ENCODE data around the gene B4GALT1. TPM values are rescaled to one million over a fixed set of nuclear protein-coding genes. Genes with fewer than 3 reads are reported as not detected.

Gene B4GALT1
- total RNA-seq, 1 experiment from 2014 or later, result 15.7 TPM

DNA sequence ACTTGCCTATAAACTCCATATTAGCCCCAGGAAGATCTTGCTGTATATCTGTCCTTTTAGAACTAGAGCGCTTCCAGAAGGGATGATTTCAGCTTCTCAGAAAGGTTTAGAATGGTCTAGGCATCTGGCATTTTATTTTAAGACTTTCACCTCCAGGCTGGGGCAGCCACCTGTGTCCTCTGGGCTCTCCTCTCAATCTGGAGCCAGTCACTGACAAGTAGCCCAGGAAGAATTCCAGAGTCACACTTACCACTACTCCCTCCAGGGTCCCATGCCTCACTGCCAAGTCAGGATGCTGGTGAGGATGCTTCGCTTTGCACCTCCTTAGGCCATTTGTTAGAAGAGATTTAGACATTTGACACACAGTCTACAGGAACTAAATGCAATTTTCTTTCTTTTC, 20.8 kb downstream of the B4GALT1 start:
- no peaks in the 10 kb centered on the region for H3K36me3 ChIP-seq
- peaks cover 11% of the 10 kb centered on the region for H3K4me1 ChIP-seq
- H3K27me3 ChIP-seq, result no peaks in the 10 kb centered on the region
- no peak overlapping the region for H3K4me3 ChIP-seq
- no peak overlapping the region for H3K27ac ChIP-seq
- no peak for DNase-seq
- H3K9me3 ChIP-seq (replicated peaks), result no peaks in the 10 kb centered on the region

GRCh38 chr9:33144551-33144950, 22.6 kb downstream of the B4GALT1 start:
- no peak for DNase-seq
- H3K36me3 ChIP-seq, result no peaks in the 10 kb centered on the region
- no peak overlapping the region for H3K4me3 ChIP-seq
- H3K27me3 ChIP-seq, result no peaks in the 10 kb centered on the region
- H3K27ac ChIP-seq, result no peak overlapping the region
- no peaks in the 10 kb centered on the region for H3K9me3 ChIP-seq (replicated peaks)
- peaks cover 7% of the 10 kb centered on the region; the same call in 1 of the 2 replicates for H3K4me1 ChIP-seq

DNA sequence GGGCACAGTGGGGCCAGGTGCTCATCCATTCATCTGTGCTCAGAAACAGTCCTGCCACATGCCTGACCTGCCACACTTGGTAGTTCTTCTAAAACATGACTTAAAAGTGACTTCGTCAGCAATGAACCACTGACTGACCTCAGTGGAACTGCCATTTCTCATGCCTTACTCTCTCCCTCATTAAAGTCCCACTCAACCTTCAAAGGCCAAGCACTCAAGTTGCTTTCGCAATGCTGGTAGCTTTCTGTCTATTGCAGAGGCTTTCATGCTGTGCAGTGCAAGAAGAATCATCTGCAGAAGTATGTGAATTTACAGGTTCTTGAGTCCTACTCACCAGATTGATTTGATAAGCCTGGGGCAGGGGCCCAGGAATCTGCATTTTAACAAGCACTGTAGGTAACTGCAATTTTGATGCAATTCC, 23.9 kb downstream of the B4GALT1 start:
- H3K9me3 ChIP-seq (replicated peaks), result no peaks in the 10 kb centered on the region
- no peak for DNase-seq
- H3K4me1 ChIP-seq, result peaks cover 7% of the 10 kb centered on the region; the same call in 1 of the 2 replicates
- H3K27ac ChIP-seq, result no peak overlapping the region
- H3K36me3 ChIP-seq, result no peaks in the 10 kb centered on the region
- no peaks in the 10 kb centered on the region for H3K27me3 ChIP-seq
- H3K4me3 ChIP-seq, result no peak overlapping the region

- DNase-seq, result no peak
- no peak overlapping the region for H3K27ac ChIP-seq
- no peaks in the 10 kb centered on the region for H3K9me3 ChIP-seq (replicated peaks)
- peaks cover 7% of the 10 kb centered on the region; the same call in 1 of the 2 replicates for H3K4me1 ChIP-seq
- no peaks in the 10 kb centered on the region for H3K36me3 ChIP-seq
- H3K27me3 ChIP-seq, result no peaks in the 10 kb centered on the region
- H3K4me3 ChIP-seq, result no peak overlapping the region
These were observed 24.6 kb downstream of the B4GALT1 start for GRCh38 chr9:33142535-33142934.

- H3K27ac ChIP-seq, result no peak overlapping the region
- no peaks in the 10 kb centered on the region for H3K9me3 ChIP-seq (replicated peaks)
- peaks cover 7% of the 10 kb centered on the region; the same call in 1 of the 2 replicates for H3K4me1 ChIP-seq
- H3K36me3 ChIP-seq, result no peaks in the 10 kb centered on the region
- peak; percentile 38 to 60 for DNase-seq
- no peak overlapping the region for H3K4me3 ChIP-seq
- no peaks in the 10 kb centered on the region for H3K27me3 ChIP-seq
These were observed 26.5 kb downstream of the B4GALT1 start for GRCh38 chr9:33140401-33141360.

DNA sequence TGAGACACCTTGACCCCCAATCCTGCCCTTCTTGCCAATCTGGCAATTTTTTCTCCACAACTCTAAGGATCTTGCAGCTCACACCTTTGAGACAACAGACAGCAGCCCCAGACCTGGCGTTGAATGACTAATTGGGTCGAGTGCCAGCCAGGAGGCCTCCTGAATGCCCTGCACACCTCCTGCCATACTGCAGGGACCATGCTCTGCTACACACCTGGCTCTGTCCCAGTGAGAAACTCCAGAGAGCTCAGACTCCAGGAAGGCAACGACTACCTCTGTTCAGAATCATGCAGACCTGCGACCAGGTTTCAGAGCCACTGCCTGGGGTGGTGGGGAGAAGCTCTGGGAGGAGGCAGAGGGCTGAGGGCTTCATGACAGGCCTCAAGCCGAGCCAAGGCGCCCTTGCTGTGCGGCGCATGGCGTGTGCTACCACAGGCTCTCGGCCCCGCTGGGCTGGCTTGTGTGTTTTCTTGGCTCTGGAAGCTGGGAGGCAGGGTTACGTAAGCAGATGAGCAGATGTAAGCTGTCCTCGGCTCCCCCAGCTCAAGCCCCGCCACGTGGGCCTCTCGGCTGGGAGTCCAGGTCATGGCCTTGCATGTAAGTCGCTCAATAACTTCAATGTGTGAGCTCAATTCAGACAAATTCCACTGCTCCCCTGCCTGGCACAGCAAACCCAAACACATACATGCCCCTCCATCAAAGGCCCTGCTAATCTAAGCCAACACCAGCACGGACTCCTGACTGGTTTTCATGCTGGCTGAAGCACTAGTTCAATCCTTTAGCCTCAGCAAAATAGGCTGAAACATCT, 27.5 kb downstream of the B4GALT1 start:
- H3K4me1 ChIP-seq, result peaks cover 7% of the 10 kb centered on the region; the same call in 1 of the 2 replicates
- H3K27me3 ChIP-seq, result no peaks in the 10 kb centered on the region
- no peak overlapping the region for H3K27ac ChIP-seq
- H3K9me3 ChIP-seq (replicated peaks), result no peaks in the 10 kb centered on the region
- no peak overlapping the region for H3K4me3 ChIP-seq
- no peaks in the 10 kb centered on the region for H3K36me3 ChIP-seq
- no peak for DNase-seq

DNA sequence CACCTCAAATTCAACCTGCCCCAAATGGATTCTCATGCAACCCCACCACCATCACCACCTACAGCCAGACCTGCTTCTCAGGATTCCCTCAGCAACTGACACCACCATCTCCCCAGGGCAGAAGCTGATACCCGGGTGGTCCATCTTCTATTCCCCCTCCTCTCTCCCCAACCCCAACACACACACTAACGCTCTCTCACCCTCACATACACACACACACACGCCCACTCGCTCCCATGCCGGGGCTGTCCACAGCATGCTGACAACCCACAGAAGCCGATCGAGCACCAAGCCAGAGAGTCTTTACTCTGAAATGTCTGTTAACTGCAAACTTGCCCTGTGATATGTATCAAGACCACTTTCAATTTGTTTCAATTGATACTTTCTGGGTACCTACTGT, 28.4 kb downstream of the B4GALT1 start:
- no peaks in the 10 kb centered on the region for H3K36me3 ChIP-seq
- no peak for DNase-seq
- H3K4me1 ChIP-seq, result peaks cover 7% of the 10 kb centered on the region; the same call in 1 of the 2 replicates
- no peaks in the 10 kb centered on the region for H3K27me3 ChIP-seq
- H3K27ac ChIP-seq, result no peak overlapping the region
- H3K4me3 ChIP-seq, result no peak overlapping the region
- H3K9me3 ChIP-seq (replicated peaks), result no peaks in the 10 kb centered on the region

GRCh38 chr9:33137781-33138264, 29.3 kb downstream of the B4GALT1 start:
- Histone ChIP-seq H3K4me3 (no peak overlapping the region), H3K36me3 (no peaks in the 10 kb centered on the region), H3K27ac (no peak overlapping the region), H3K9me3 (replicated peaks) (no peaks in the 10 kb centered on the region), H3K27me3 (no peaks in the 10 kb centered on the region), H3K4me1 (peaks cover 7% of the 10 kb centered on the region; the same call in 1 of the 2 replicates)
- no peak for DNase-seq

DNA sequence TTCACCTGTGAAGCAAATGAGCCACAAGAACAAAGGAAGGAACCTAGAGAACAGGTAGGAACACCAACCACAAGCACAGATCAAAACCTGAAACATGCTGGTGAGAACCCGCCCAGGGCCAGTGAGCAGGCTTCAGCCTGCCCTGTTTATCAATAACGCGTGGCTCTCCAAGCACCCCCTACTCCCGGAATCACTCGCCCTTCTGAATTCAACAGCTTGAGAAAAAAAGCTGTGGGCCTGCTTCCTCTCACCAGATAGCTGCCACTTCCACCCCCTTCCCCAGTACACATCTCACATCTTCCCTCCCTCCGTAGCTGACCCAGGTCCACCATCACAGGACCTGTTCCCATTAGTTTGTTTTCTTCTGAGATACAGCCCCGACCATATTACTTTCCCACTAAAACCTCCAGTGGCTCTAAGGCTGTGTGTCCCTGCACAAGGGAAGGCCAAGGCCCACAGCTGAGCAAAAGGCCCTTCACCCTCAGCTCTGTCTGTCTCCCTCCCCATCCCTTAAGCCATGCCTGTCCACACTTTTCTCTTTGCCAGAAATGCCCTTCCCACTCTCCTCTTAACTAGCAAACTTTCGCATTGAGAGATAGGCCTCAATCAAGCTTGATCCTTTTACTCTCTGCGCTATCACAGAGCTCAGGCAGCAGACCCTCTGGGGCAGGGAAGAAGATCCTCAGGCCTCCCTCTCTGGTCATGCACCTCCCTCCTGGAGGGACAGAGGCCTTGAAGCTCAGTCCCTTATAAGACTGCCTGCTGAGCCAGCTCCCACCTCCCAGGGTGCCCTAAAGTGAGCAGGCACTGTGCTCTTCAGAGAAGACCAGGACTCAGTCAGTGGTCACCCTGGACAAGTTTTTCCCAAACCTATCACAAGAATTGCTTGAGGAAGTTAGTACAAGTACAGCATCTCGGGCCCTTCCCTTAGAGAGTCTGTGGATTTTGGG, 30.1 kb downstream of the B4GALT1 start:
- H3K27me3 ChIP-seq, result no peaks in the 10 kb centered on the region
- no peak overlapping the region for H3K27ac ChIP-seq
- H3K4me1 ChIP-seq, result peaks cover 7% of the 10 kb centered on the region; the same call in 1 of the 2 replicates
- DNase-seq, result no peak
- H3K9me3 ChIP-seq (replicated peaks), result no peaks in the 10 kb centered on the region
- H3K36me3 ChIP-seq, result no peaks in the 10 kb centered on the region; the same call in 1 of the 2 replicates
- H3K4me3 ChIP-seq, result no peak overlapping the region

DNA sequence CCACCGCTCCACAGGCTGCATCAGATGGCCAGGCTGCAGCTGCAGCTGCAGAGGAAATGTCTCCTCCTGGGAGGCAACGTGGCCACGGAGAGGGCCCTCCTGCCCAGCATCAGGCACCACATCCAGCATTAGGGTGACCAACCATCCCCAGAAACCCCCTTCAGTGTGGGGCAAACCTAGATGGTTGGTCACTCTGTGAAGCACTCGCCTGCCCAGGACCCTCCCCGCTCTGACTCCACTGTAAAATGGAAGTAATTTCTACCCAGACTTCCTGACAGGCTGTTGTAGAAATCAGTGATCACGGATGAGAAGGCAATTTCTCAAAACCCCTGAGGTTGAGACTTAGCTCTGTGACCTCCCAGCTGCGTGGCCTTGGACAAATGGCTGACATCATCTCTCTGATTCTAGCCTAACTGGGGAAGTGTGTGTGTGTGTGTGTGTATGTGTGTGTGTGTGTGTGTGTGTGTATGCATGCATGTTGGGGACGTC, 31.6 kb downstream of the B4GALT1 start:
- Histone ChIP-seq H3K4me1 (no peaks in the 10 kb centered on the region; the same call in 1 of the 2 replicates), H3K9me3 (replicated peaks) (no peaks in the 10 kb centered on the region), H3K4me3 (no peak overlapping the region), H3K36me3 (no peaks in the 10 kb centered on the region; the same call in 1 of the 2 replicates), H3K27ac (no peak overlapping the region), H3K27me3 (no peaks in the 10 kb centered on the region)
- DNase-seq, result no peak

DNA sequence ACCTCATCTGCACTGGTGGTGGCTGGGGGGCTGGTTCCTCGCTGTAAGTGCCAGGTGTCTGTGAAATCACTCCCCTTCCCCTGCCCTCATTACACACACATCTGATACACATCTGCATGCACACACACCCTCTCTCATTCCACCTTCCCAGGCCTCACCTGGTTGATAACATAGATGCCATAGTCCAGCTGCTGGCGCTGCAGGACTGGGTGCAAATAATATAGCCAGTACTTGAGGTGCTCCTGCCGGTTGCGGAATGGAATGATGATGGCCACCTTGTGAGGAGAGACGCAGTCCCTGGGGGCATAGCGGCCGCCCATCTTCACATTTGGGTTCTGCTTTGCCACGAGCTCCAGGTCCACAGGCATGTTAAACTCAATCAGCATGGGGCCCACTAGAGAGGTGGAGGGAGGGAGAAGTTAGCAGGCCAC, 32.1 kb downstream of the B4GALT1 start:
- no peaks in the 10 kb centered on the region; the same call in 1 of the 2 replicates for H3K36me3 ChIP-seq
- no peak overlapping the region for H3K4me3 ChIP-seq
- H3K4me1 ChIP-seq, result no peaks in the 10 kb centered on the region
- H3K9me3 ChIP-seq (replicated peaks), result no peaks in the 10 kb centered on the region
- no peak for DNase-seq
- no peaks in the 10 kb centered on the region for H3K27me3 ChIP-seq
- H3K27ac ChIP-seq, result no peak overlapping the region

DNA sequence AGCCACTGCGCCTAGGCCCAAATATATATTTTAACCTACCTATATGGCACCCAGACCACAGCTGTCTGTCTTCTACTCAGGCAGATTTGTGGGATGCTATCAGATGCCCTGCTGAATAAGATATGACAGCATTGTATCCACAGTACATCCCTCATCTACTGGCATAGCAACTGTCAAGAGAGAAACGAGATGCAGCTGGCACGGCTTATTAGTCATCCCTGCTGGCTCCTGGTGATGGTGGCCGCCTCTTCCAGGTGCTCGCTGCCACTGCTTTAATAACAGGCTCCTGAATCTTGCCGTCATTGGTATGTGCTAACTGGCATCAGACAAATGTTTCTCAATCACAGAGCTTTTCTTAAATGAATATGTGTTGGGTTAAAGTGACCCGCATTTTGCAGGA, 34.0 kb downstream of the B4GALT1 start:
- Histone ChIP-seq H3K27me3 (no peaks in the 10 kb centered on the region), H3K4me1 (no peaks in the 10 kb centered on the region), H3K4me3 (no peak overlapping the region), H3K9me3 (replicated peaks) (no peaks in the 10 kb centered on the region), H3K27ac (no peak overlapping the region), H3K36me3 (no peaks in the 10 kb centered on the region; the same call in 1 of the 2 replicates)
- DNase-seq, result no peak

- Histone ChIP-seq H3K36me3 (peaks cover 4% of the 10 kb centered on the region), H3K9me3 (replicated peaks) (no peaks in the 10 kb centered on the region), H3K27me3 (no peaks in the 10 kb centered on the region), H3K27ac (no peak overlapping the region), H3K4me1 (no peaks in the 10 kb centered on the region), H3K4me3 (no peak overlapping the region)
- no peak for DNase-seq
These were observed 35.1 kb downstream of the B4GALT1 start for GRCh38 chr9:33131790-33132772.

Data from SJCRH30 (cell line).